Measurements from ENCODE around the gene GUCY1B1.
"Not testable (repeated sequence)": the region's sequence is repeated elsewhere in the genome, so short reads cannot be mapped to it uniquely, and the experiment has no call there.

The GUCY1B1 gene

GRCh38 chr4:155795991-155796390, 37.2 kb downstream of the GUCY1B1 start:
- FAIRE-seq (peak; percentile 21), DNase-seq (ENCODE audit: insufficient read length, low spot score) (no peak)

- DNase-seq (ENCODE audit: insufficient read length, low spot score); FAIRE-seq: not testable (repeated sequence)
These were observed 38.8 kb downstream of the GUCY1B1 start for GRCh38 chr4:155797581-155797980.

GRCh38 chr4:155799116-155799793, 40.4 kb downstream of the GUCY1B1 start:
- FAIRE-seq (no peak), DNase-seq (ENCODE audit: insufficient read length, low spot score) (no peak)

DNA sequence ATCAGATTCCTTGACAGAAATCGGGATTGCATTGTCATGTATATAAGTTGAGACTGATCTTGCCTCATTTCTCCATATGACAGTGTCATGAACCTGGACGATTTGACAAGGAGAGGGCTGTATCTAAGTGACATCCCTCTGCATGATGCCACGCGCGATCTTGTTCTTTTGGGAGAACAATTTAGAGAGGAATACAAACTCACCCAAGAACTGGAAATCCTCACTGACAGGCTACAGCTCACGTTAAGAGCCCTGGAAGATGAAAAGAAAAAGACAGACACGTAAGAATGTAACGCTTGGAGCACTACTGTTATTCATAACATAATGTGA, 40.9 kb downstream of the GUCY1B1 start:
- FAIRE-seq (no peak), DNase-seq (ENCODE audit: insufficient read length, low spot score) (no peak)

DNA sequence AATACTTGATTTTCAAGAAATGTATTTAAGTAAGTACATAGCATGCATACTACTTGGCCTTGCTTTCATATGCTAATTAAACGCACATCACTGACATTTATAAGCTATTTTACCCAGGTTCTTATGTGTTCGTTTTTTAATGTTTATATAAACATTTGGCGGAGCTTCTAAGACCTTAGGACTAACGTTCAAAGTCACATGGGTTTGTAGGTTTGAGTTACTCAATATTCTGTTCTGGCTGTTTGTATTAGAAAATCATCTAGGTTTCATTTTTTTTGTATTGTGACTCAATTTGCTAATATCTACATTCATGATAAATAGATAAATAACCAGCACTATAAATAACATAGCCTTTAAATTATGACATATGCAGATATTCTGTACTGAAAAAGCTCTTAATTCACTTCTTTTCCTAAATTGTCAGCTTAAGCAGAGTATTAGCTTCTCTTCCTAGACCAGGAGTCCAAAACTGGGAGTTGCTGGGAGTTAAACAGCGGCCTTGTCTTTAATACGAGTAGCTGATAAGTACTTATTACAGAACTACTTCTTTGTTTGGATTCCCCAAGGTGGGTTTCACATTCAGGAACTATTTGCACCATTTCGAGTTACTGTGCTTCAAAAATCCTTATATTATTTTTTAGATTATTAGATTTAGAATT, 42.0 kb downstream of the GUCY1B1 start:
- no peak for FAIRE-seq

GRCh38 chr4:155802190-155802959, 43.6 kb downstream of the GUCY1B1 start:
- DNase-seq (ENCODE audit: insufficient read length, low spot score) (no peak), FAIRE-seq (no peak)

More for the DNA sequence above, 42.0 kb downstream of the GUCY1B1 start:
- no peak for DNase-seq (ENCODE audit: insufficient read length, low spot score)

DNA sequence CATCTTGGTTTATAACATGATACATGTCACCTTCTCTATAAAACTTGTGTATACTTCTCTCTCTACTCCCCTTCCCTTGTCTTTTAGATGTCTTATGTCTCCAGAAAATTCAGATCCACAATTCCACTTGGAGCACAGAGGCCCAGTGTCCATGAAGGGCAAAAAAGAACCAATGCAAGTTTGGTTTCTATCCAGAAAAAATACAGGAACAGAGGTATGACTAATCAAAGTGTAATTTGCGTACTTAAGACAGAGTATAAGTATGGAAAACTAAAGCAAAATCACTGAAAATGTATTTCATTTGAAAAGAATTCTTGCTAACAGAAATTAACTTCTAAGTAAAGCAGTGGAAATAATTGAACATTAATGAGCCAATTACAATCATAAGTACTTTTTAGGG, 46.2 kb downstream of the GUCY1B1 start:
- FAIRE-seq (no peak), DNase-seq (ENCODE audit: insufficient read length, low spot score) (no peak)

DNA sequence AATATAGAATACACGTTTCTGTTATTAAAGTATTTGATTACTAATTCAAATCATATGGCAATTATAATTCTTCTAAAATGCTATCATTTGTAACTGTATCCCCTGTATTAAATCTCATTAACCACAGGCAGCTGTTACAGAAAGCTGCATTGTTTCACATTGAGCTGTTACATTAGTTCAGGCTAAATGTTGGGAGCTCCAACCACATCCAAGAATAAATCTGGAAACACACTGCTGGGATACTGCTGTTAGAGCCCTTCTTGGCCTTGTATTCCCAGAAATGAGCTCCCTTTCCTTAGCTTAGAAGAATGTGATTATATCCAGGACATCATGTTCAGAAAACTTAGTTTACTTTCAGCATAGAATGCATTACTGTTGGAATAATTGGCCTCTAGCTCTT, 48.2 kb downstream of the GUCY1B1 start:
- DNase-seq (ENCODE audit: insufficient read length, low spot score) (no peak), FAIRE-seq (no peak)

GRCh38 chr4:155809835-155810234, 51.0 kb downstream of the GUCY1B1 start:
- DNase-seq (ENCODE audit: insufficient read length, low spot score) (peak; percentile 28), FAIRE-seq (peak; percentile 94)

DNA sequence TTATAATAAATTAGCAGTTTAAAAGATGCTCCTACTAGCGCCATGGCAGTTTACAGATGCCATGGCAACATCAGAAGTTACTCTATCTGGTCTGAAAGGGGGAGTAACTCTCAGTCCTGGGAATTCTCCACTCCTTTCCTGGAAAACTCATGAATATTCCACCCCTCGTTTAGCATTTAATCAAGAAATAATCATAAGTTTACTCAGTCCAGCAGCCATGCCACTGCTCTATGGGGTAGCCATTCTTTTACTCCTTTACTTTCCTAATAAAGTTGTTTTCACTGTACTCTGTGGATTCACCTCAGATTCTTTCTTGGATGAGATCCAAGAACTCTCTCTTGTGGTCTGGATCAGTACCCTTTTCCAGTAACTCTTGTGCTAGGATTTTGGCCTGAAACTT, 52.3 kb downstream of the GUCY1B1 start:
- FAIRE-seq (no peak), DNase-seq (ENCODE audit: insufficient read length, low spot score) (no peak)

- DNase-seq (ENCODE audit: insufficient read length, low spot score) (no peak), FAIRE-seq (no peak)
These were observed 59.8 kb downstream of the GUCY1B1 start for GRCh38 chr4:155818639-155819038.

GRCh38 chr4:155819066-155819465, 60.2 kb downstream of the GUCY1B1 start:
- FAIRE-seq, result no peak
- no peak for DNase-seq (ENCODE audit: insufficient read length, low spot score)

- DNase-seq (ENCODE audit: insufficient read length, low spot score), result no peak
- FAIRE-seq, result no peak
These were observed 62.2 kb downstream of the GUCY1B1 start for GRCh38 chr4:155820887-155821518.

DNA sequence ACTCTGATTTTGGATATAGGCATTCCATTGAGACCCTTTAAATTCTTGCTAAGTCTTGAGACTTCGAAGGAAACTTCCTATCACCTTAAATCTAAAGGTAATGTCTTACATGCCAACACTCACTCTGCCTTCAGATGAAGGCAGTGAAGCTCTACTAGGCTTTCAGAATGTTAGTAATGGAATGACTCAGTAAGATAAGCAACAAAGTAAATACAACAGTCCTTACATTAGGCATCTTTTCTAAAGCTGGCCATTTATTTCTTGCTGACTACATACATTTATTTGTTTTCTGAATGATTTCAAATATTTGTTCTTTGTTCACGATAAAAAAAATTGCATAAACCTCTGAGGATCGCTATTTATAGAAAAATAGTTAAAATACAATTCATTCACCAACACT, 63.8 kb downstream of the GUCY1B1 start:
- FAIRE-seq (no peak), DNase-seq (ENCODE audit: insufficient read length, low spot score) (no peak)

- DNase-seq (ENCODE audit: insufficient read length, low spot score) (no peak), FAIRE-seq (no peak)
These were observed 69.8 kb downstream of the GUCY1B1 start for GRCh38 chr4:155828628-155829027.

- FAIRE-seq (no peak), DNase-seq (ENCODE audit: insufficient read length, low spot score) (no peak)
These were observed 73.8 kb downstream of the GUCY1B1 start for GRCh38 chr4:155832664-155833063.

DNA sequence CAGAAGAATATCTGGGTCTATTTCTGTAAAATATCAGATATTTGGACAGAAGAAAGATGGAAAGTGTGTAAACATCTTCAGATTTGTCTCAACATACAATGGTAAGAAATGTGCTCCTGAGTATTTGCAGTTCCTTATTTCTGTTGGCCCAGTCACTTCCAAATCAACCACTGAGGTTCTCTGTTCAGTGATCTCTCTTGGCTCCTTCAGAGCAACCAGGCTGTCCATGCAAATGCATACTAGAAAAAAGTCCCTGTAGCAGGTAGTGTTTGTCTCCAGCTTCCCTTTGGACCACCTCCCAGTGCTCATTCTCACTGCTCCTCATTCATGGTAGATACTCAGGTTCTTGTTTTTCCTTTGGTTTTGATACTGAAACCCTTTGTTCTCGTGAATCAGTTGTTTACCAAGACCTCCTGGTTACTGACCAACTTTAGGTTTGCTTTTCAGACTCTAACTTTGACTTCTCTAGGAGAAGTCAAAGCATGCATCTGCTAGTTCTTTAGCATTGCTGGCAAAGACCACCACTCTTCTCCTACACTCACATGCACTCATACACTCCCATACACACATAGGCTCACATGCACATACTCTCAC, 78.5 kb downstream of the GUCY1B1 start:
- no peak for DNase-seq (ENCODE audit: insufficient read length, low spot score)
- FAIRE-seq, result no peak

DNA sequence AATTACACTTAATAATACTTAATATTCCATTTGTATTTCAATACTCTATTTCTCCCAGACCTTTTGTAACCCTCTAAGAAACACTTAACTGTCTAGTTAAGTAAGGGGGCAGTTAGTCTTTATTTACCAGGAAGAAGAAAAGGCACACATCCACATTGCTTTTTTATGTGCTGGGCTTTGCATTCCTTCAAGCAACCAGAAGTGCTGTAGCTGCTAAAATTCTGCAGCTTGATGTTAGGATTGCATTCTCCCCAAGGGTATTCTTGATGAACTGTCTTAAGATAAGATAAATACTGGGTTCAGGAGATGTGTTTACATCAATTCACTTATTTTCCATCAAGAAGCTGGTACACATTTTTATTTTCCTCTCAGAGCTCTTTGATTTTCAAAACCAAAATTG, 83.3 kb downstream of the GUCY1B1 start:
- DNase-seq (ENCODE audit: insufficient read length, low spot score) (no peak), FAIRE-seq (no peak)

DNA sequence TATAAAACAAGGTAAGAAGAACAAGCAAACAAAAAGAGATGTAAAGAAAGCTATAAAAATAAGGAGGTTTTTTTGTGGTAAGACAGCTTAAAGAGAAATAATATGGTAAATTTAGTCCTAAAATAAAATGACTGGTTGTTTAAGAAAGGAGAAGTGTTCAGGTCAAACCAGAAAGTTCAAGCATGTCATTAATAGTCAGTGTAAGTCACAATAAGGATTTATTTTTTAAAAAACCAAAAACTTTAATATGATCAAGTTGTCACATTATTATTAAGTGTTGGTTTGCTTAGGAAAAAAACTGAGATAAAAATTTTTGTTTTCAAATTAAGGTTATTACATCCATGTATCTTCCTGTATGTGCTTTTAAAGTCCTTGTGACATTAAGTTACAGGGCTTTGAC, 88.1 kb downstream of the GUCY1B1 start:
- DNase-seq (ENCODE audit: insufficient read length, low spot score), result no peak

GRCh38 chr4:155849042-155849441, 90.2 kb downstream of the GUCY1B1 start:
- FAIRE-seq (no peak), DNase-seq (ENCODE audit: insufficient read length, low spot score) (no peak)

More for the DNA sequence above, 88.1 kb downstream of the GUCY1B1 start:
- FAIRE-seq, result no peak

- DNase-seq (ENCODE audit: insufficient read length, low spot score) (no peak), FAIRE-seq (no peak)
These were observed 94.4 kb downstream of the GUCY1B1 start for GRCh38 chr4:155853189-155853588.

All from GM19239 (cell line).